ENCODE data around the gene EXOSC2. TPM values are rescaled to one million over a fixed set of nuclear protein-coding genes. Genes with fewer than 3 reads are reported as not detected.

EXOSC2 gene
- total RNA-seq, 1 experiment from 2014 or later, result 29.7 TPM

GRCh38 chr9:130696996-130697395 is 3.4 kb downstream of the EXOSC2 start:
- no peak for DNase-seq (ENCODE audit: low spot score)

- DNase-seq (ENCODE audit: low spot score), result no peak
These were observed 4.9 kb downstream of the EXOSC2 start for GRCh38 chr9:130698514-130698913.

GRCh38 chr9:130699047-130699446 is 5.5 kb downstream of the EXOSC2 start:
- DNase-seq (ENCODE audit: low spot score), result no peak

- peak; percentile 74 for DNase-seq (ENCODE audit: low spot score)
These were observed 7.8 kb downstream of the EXOSC2 start for GRCh38 chr9:130701059-130702022.

- DNase-seq (ENCODE audit: low spot score), result no peak
These were observed 9.9 kb downstream of the EXOSC2 start for GRCh38 chr9:130703501-130703900.

- DNase-seq (ENCODE audit: low spot score), result peak; percentile 85
These were observed 13.8 kb downstream of the EXOSC2 start for GRCh38 chr9:130707225-130707976.

GRCh38 chr9:130710822-130711352 is 17.3 kb downstream of the EXOSC2 start:
- no peak for DNase-seq (ENCODE audit: low spot score)

GRCh38 chr9:130711469-130711868 is 17.9 kb downstream of the EXOSC2 start:
- no peak for DNase-seq (ENCODE audit: low spot score)

- DNase-seq (ENCODE audit: low spot score), result peak; percentile 98
These were observed 19.1 kb downstream of the EXOSC2 start for GRCh38 chr9:130712564-130713285.

- DNase-seq (ENCODE audit: low spot score), result no peak
These were observed 19.8 kb downstream of the EXOSC2 start for GRCh38 chr9:130713286-130713960.

GRCh38 chr9:130714586-130715110 is 21.1 kb downstream of the EXOSC2 start:
- DNase-seq (ENCODE audit: low spot score), result no peak

- no peak for DNase-seq (ENCODE audit: low spot score)
These were observed 21.7 kb downstream of the EXOSC2 start for GRCh38 chr9:130715270-130715669.

GRCh38 chr9:130718562-130718961 is 25.0 kb downstream of the EXOSC2 start:
- no peak for DNase-seq (ENCODE audit: low spot score)

- no peak for DNase-seq (ENCODE audit: low spot score)
These were observed 27.2 kb downstream of the EXOSC2 start for GRCh38 chr9:130720762-130721161.

GRCh38 chr9:130728721-130729120 is 35.1 kb downstream of the EXOSC2 start:
- no peak for DNase-seq (ENCODE audit: low spot score)

- no peak for DNase-seq (ENCODE audit: low spot score)
These were observed 35.6 kb downstream of the EXOSC2 start for GRCh38 chr9:130729145-130729544.

GRCh38 chr9:130731355-130731754 is 37.8 kb downstream of the EXOSC2 start:
- DNase-seq (ENCODE audit: low spot score), result no peak

GRCh38 chr9:130732136-130732535 is 38.6 kb downstream of the EXOSC2 start:
- DNase-seq (ENCODE audit: low spot score), result no peak

- DNase-seq (ENCODE audit: low spot score), result no peak
These were observed 39.2 kb downstream of the EXOSC2 start for GRCh38 chr9:130732793-130733221.

GRCh38 chr9:130735566-130735965 is 42.0 kb downstream of the EXOSC2 start:
- DNase-seq (ENCODE audit: low spot score), result no peak

GRCh38 chr9:130736834-130737233 is 43.3 kb downstream of the EXOSC2 start:
- DNase-seq (ENCODE audit: low spot score), result no peak

Measured in HT-29 (cell line).